Trophoblast cell (in vitro differentiated cells and primary cell): Measurements from ENCODE around the gene C2orf80.
"Not testable (repeated sequence)": the region's sequence is repeated elsewhere in the genome, so short reads cannot be mapped to it uniquely, and the experiment has no call there.

Experiments
- DNase-seq, 2 donors: peaks; one replicate each; pipeline ENCODE4 v3.0.0-alpha.2; 2016
- H2AFZ ChIP-seq: 2 replicates; pipeline ENCODE4 v1.6.1; 2013; ENCODE audit warnings: low read length, moderate library complexity, mild to moderate bottlenecking; ENCODE audit not compliant: insufficient read depth, poor library complexity
- H2AK5ac ChIP-seq: 2 replicates; pipeline ENCODE4 v1.6.1; 2013; ENCODE audit warnings: mild to moderate bottlenecking, low read length
- H2BK120ac ChIP-seq: 2 replicates; pipeline ENCODE4 v1.6.1; 2013; ENCODE audit warnings: low read length, mild to moderate bottlenecking, moderate library complexity; ENCODE audit not compliant: insufficient read depth, poor library complexity
- H2BK12ac ChIP-seq: 2 replicates; pipeline ENCODE4 v1.6.1; 2013; ENCODE audit warnings: mild to moderate bottlenecking, low read length, moderate library complexity
- H2BK5ac ChIP-seq: 2 replicates; pipeline ENCODE4 v1.6.1; 2013; ENCODE audit warnings: low read length, low read depth, moderate library complexity, mild to moderate bottlenecking; ENCODE audit not compliant: poor library complexity
- H3K14ac ChIP-seq: 2 replicates; pipeline ENCODE4 v1.6.1; 2013; ENCODE audit warnings: mild to moderate bottlenecking, low read length
- H3K18ac ChIP-seq: 2 replicates; pipeline ENCODE4 v1.6.1; 2013; ENCODE audit warnings: mild to moderate bottlenecking, low read length
- H3K23ac ChIP-seq: 2 replicates; pipeline ENCODE4 v1.6.1; 2013; ENCODE audit warnings: low read length
- H3K27ac ChIP-seq: 2 replicates; pipeline ENCODE4 v1.5.1; 2013; ENCODE audit warnings: low read depth, mild to moderate bottlenecking, inconsistent platforms, low read length, moderate library complexity
- H3K27me3 ChIP-seq: 2 replicates; pipeline ENCODE4 v1.6.1; 2013; ENCODE audit warnings: inconsistent platforms, mild to moderate bottlenecking, low read length, moderate library complexity; ENCODE audit not compliant: insufficient read depth
- H3K36me3 ChIP-seq, 2 experiments: 1 replicate in 1 of 2; 2 replicates in 1 of 2; pipeline ENCODE4 v1.6.1; 2013; ENCODE audit warnings: low read length in 2 of 2, mild to moderate bottlenecking in 2 of 2, moderate library complexity in 1 of 2; ENCODE audit not compliant: insufficient read depth in 2 of 2, control insufficient read depth in 1 of 2
- H3K4ac ChIP-seq: 2 replicates; pipeline ENCODE4 v1.6.1; 2013; ENCODE audit warnings: low read depth, mild to moderate bottlenecking, low read length, moderate library complexity
- H3K4me1 ChIP-seq, 2 experiments: 1 replicate in 1 of 2; 2 replicates in 1 of 2; pipeline ENCODE4 v1.6.1; 2013; ENCODE audit warnings: low read length in 2 of 2, mild to moderate bottlenecking in 2 of 2, moderate library complexity in 1 of 2; ENCODE audit not compliant: insufficient read depth in 2 of 2, control insufficient read depth in 1 of 2
- H3K4me2 ChIP-seq: 2 replicates; pipeline ENCODE4 v1.6.1; 2013; ENCODE audit warnings: inconsistent platforms, mild to moderate bottlenecking, low read length, moderate library complexity
- H3K4me3 ChIP-seq: 2 replicates; pipeline ENCODE4 v1.5.1; 2013; ENCODE audit warnings: mild to moderate bottlenecking, low read depth, low read length, inconsistent platforms
- H3K79me1 ChIP-seq: one replicate; pipeline ENCODE4 v1.6.1; 2013; ENCODE audit warnings: low read length
- H3K79me2 ChIP-seq: 2 replicates; pipeline ENCODE4 v1.6.1; 2013; ENCODE audit warnings: low read length, mild to moderate bottlenecking; ENCODE audit not compliant: control insufficient read depth, insufficient read depth, poor library complexity
- H3K9ac ChIP-seq: 2 replicates; pipeline ENCODE4 v1.6.1; 2013; ENCODE audit warnings: mild to moderate bottlenecking, low read length
- H3K9me3 ChIP-seq: 2 replicates; pipeline ENCODE4 v1.6.1; 2013; ENCODE audit warnings: low read depth, mild to moderate bottlenecking, control low read depth, inconsistent platforms, low read length; ENCODE audit not compliant: insufficient read depth
- H4K12ac ChIP-seq: 2 replicates; pipeline ENCODE4 v1.6.1; 2013; ENCODE audit warnings: low read depth, mild to moderate bottlenecking, low read length, moderate library complexity
- H4K8ac ChIP-seq: 2 replicates; pipeline ENCODE4 v1.6.1; 2013; ENCODE audit warnings: low read depth, mild to moderate bottlenecking, low read length, moderate library complexity
- H4K91ac ChIP-seq: one replicate; pipeline ENCODE4 v1.6.1; 2013; ENCODE audit warnings: low read depth, mild to moderate bottlenecking, low read length, moderate library complexity
- WGBS: extraction: QIAGEN DNeasy Blood & Tissue Kit; methylation state at CpG from one replicate; pipeline ENCODE4 v1.1.7; 2013; ENCODE audit warnings: missing lambda C conversion rate; ENCODE audit not compliant: insufficient read length, insufficient coverage; ENCODE audit errors: extremely low coverage; 5-methylcytosine and 5-hydroxymethylcytosine counted together

C2orf80 gene

DNA sequence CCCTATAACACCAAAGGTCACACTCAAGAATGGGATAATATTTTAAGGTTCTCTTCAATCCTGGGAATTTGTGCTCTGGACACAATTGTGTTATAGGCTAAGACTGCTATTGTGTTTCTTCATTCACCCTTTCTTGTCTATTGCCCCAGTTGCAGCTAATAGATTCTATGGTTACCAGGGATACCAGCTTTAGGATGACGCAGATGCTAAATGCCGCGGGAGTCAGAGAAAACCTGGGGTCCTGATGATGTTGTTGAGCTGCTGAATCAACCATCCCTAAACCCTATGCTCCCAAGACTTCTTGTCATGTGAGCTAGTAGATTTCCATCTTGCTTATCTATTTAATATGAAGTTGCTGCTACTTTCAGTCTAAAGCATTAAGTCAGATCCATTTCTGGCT lies 70.9 kb downstream of the C2orf80 start:
- H2AFZ ChIP-seq, result no peak overlapping the region
- H2BK12ac ChIP-seq, result no peak overlapping the region
- H4K91ac ChIP-seq, result no peak overlapping the region
- H3K4me1 ChIP-seq, result no peaks in the 10 kb centered on the region
- H4K12ac ChIP-seq, result no peak overlapping the region
- H3K18ac ChIP-seq, result no peak overlapping the region
- H3K79me1 ChIP-seq, result peaks cover 2% of the 10 kb centered on the region
- H3K4me3 ChIP-seq, result no peak overlapping the region
- H4K8ac ChIP-seq, result no peak overlapping the region
- no peak for DNase-seq
- H3K4ac ChIP-seq, result no peak overlapping the region
- H3K9me3 ChIP-seq, result no peaks in the 10 kb centered on the region
- no peaks in the 10 kb centered on the region for H3K79me2 ChIP-seq
- no peak overlapping the region for H3K9ac ChIP-seq
- H3K27ac ChIP-seq, result no peak overlapping the region
- no peak overlapping the region for H3K23ac ChIP-seq
- H2BK120ac ChIP-seq, result no peak overlapping the region
- no CpG with 5 or more reads among the region's 3 CpGs for WGBS
- no peak overlapping the region for H3K14ac ChIP-seq
- H2BK5ac ChIP-seq, result no peak overlapping the region
- H3K4me2 ChIP-seq, result no peak overlapping the region
- no peaks in the 10 kb centered on the region for H3K36me3 ChIP-seq
- no peaks in the 10 kb centered on the region for H3K27me3 ChIP-seq
- H2AK5ac ChIP-seq, result no peak overlapping the region

DNA sequence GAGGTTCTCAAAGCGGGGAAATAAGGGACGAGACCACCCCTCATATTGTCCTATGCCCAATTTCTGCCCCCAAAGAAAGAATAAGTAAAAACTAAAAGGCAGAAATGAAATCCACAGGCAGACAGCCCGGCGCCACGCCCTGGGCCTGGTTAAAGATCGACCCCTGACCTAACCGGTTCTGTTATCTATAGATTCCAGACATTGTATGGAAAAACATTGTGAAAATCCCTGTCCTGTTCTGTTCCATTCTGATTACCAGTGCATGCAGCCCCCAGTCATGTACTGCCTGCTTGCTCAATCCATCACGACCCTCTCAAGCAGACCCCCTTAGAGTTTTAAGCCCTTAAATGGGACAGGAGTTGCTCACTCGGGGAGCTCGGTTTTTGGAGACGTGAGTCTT lies 72.4 kb downstream of the C2orf80 start:
- not testable (repeated sequence) for H2BK5ac ChIP-seq, H3K27me3 ChIP-seq, H3K9me3 ChIP-seq, H4K91ac ChIP-seq, H2AFZ ChIP-seq, H3K18ac ChIP-seq, H4K8ac ChIP-seq, H3K14ac ChIP-seq, H3K9ac ChIP-seq, H3K23ac ChIP-seq, H3K79me2 ChIP-seq, H3K4ac ChIP-seq, H3K4me3 ChIP-seq, H2AK5ac ChIP-seq, H3K27ac ChIP-seq, H3K36me3 ChIP-seq, H2BK120ac ChIP-seq, H3K4me2 ChIP-seq, H4K12ac ChIP-seq, H3K4me1 ChIP-seq, H3K79me1 ChIP-seq, H2BK12ac ChIP-seq
- WGBS, result no CpG with 5 or more reads among the region's 11 CpGs
- peak in 1 of 2 donors; percentile 53 for DNase-seq
